Body of pancreas (tissue), 4 donors: ENCODE results near the gene MYOCD. TPM values are rescaled to one million over a fixed set of nuclear protein-coding genes. Genes with fewer than 3 reads are reported as not detected.

Experiments used
- ATAC-seq: fragments of 150-250 bp; one replicate; pipeline ENCODE4 v1.9.1; 2016
- DNase-seq, 4 donors: peaks; one replicate each; pipeline ENCODE4 v3.0.0-alpha.2; 2019
- H3K27ac ChIP-seq, 4 donors: fragments of 200-600 bp; sonication (generic); 1 replicate in 3 of 4; 2 replicates in 1 of 4; pipeline versions ENCODE4 v1.5.1 to v1.6.1; 2016 to 2019; ENCODE audit warnings: mild to moderate bottlenecking in 1 of 4, mixed read lengths in 1 of 4, moderate library complexity in 1 of 4
- H3K27me3 ChIP-seq, 2 donors: fragments of 200-600 bp; sonication (generic); one replicate each; pipeline ENCODE4 v1.6.0; 2016; ENCODE audit warnings: mild to moderate bottlenecking in 1 of 2
- H3K36me3 ChIP-seq, 2 donors: fragments of 200-600 bp; sonication (generic); replicated peaks in 1 of 2; 2 replicates each; pipeline ENCODE4 v1.5.1; 2016; ENCODE audit warnings: low read depth in 2 of 2; ENCODE audit not compliant: insufficient read depth in 1 of 2
- H3K4me1 ChIP-seq: fragments of 200-600 bp; sonication (generic); one replicate; pipeline ENCODE4 v1.6.0; 2016
- H3K4me3 ChIP-seq, 2 donors: fragments of 200-600 bp; sonication (generic); 1 replicate in 1 of 2; 2 replicates in 1 of 2; pipeline ENCODE4 v1.5.1; 2016 to 2019
- H3K9me3 ChIP-seq, 3 donors: fragments of 200-600 bp; sonication (generic); 1 replicate in 2 of 3; 2 replicates in 1 of 3; pipeline ENCODE4 v1.5.1; 2016
- CTCF ChIP-seq, 7 experiments: fragments of 450-650 bp in 4 of 7; fragments of 200-600 bp in 3 of 7; sonication (generic) in 3 of 7; IDR thresholded peaks; one replicate each; pipeline ENCODE4 v1.5.1; 2016 to 2019; ENCODE audit warnings: antibody characterized with exemption in 7 of 7
- POLR2A ChIP-seq, 3 donors: fragments of 450-650 bp; IDR thresholded peaks; one replicate each; pipeline ENCODE4 v1.6.1; 2016; ENCODE audit warnings: antibody characterized with exemption in 3 of 3, mild to moderate bottlenecking in 2 of 3
- WGBS, 2 donors: methylation state at CpG; one replicate each; pipeline ENCODE4 v1.1.5; 2017; 5-methylcytosine and 5-hydroxymethylcytosine counted together
- intact Hi-C: fragments of 100-400 bp; cut with DNase I; formaldehyde crosslinking; loops from one replicate; pipeline ENCODE4 v1.15.1; 2023
- total RNA-seq, 2 donors: library from RNA; depleted of rRNA; stranded (reverse); fragments of >200 nt; gene quantifications; one replicate each; pipeline ENCODE4 v1.1.0, GENCODE V29; 2016

The MYOCD gene
- total RNA-seq, 2 donors from 2014 or later = 0.52 to 0.66 TPM

- no peaks in the 10 kb centered on the region for H3K4me1 ChIP-seq
- no peak for ATAC-seq
- no peak overlapping the region for H3K27ac ChIP-seq
- H3K4me3 ChIP-seq = no peak overlapping the region
- no peaks in the 10 kb centered on the region for H3K27me3 ChIP-seq
- WGBS, 2 donors = 93 to 97% methylated on average over 1 of the region's 1 CpG
- intact Hi-C loops = no loop called here
- TF ChIP-seq POLR2A (IDR thresholded peaks at IDR 0.05) = no peak
- TF ChIP-seq CTCF (IDR thresholded peaks at IDR 0.05) = no peak
- DNase-seq = no peak
- H3K9me3 ChIP-seq = peaks cover 0 to 8% (median 0%) of the 10 kb centered on the region in 3 donors
- no peaks in the 10 kb centered on the region for H3K36me3 ChIP-seq
Measured at GRCh38 chr17:12806630-12807029, 140.9 kb downstream of the MYOCD start.

GRCh38 chr17:12808723-12809122 lies 143.0 kb downstream of the MYOCD start:
- whole genome bisulfite sequencing, 2 donors = 86 to 92% methylated on average over 3 of the region's 3 CpGs
- no peaks in the 10 kb centered on the region for H3K27me3 ChIP-seq
- H3K36me3 ChIP-seq = no peaks in the 10 kb centered on the region
- no peak for ATAC-seq
- no peaks in the 10 kb centered on the region for H3K4me1 ChIP-seq
- H3K27ac ChIP-seq = no peak overlapping the region
- TF ChIP-seq POLR2A (IDR thresholded peaks at IDR 0.05) (no peak), CTCF (IDR thresholded peaks at IDR 0.05) (no peak)
- intact Hi-C loops = no loop called here
- DNase-seq = no peak
- peaks cover 0 to 8% (median 0%) of the 10 kb centered on the region in 3 donors for H3K9me3 ChIP-seq
- no peak overlapping the region for H3K4me3 ChIP-seq

GRCh38 chr17:12812877-12813276 lies 147.2 kb downstream of the MYOCD start:
- Histone ChIP-seq H3K4me1 (no peaks in the 10 kb centered on the region), H3K27ac (no peak overlapping the region), H3K36me3 (no peaks in the 10 kb centered on the region), H3K9me3 (peaks cover 0 to 8% (median 0%) of the 10 kb centered on the region in 3 donors), H3K4me3 (no peak overlapping the region), H3K27me3 (no peaks in the 10 kb centered on the region)
- intact Hi-C loops = no loop called here
- DNase-seq (no peak), ATAC-seq (no peak)
- TF ChIP-seq POLR2A (IDR thresholded peaks at IDR 0.05) = no peak
- no peak for TF ChIP-seq CTCF (IDR thresholded peaks at IDR 0.05)
- WGBS, 2 donors = 23 to 28% methylated on average over 5 of the region's 5 CpGs

- H3K27ac ChIP-seq = no peak overlapping the region
- 85 to 86% methylated on average over 9 of the region's 9 CpGs for WGBS, 2 donors
- no peak for DNase-seq
- no peak overlapping the region for H3K4me3 ChIP-seq
- H3K27me3 ChIP-seq = no peaks in the 10 kb centered on the region
- intact Hi-C loops = no loop called here
- no peak for ATAC-seq
- no peak for TF ChIP-seq POLR2A (IDR thresholded peaks at IDR 0.05)
- TF ChIP-seq CTCF (IDR thresholded peaks at IDR 0.05) = no peak
- H3K36me3 ChIP-seq = no peaks in the 10 kb centered on the region
- peaks cover 0 to 1% (median 0%) of the 10 kb centered on the region in 3 donors for H3K9me3 ChIP-seq
- no peaks in the 10 kb centered on the region for H3K4me1 ChIP-seq
Measured at GRCh38 chr17:12813664-12814063, 148.0 kb downstream of the MYOCD start.

- Histone ChIP-seq H3K4me3 (no peak overlapping the region), H3K4me1 (no peaks in the 10 kb centered on the region), H3K36me3 (no peaks in the 10 kb centered on the region), H3K27me3 (no peaks in the 10 kb centered on the region), H3K9me3 (no peaks in the 10 kb centered on the region), H3K27ac (no peak overlapping the region)
- intact Hi-C loops = no loop called here
- ATAC-seq (no peak), DNase-seq (no peak)
- no peak for TF ChIP-seq CTCF (IDR thresholded peaks at IDR 0.05)
- TF ChIP-seq POLR2A (IDR thresholded peaks at IDR 0.05) = no peak
- 75 to 81% methylated on average over 2 of the region's 2 CpGs for WGBS, 2 donors
Measured at GRCh38 chr17:12814718-12815117, 149.0 kb downstream of the MYOCD start.
